ENCODE results near the gene ETFB.

Gene ETFB

DNA sequence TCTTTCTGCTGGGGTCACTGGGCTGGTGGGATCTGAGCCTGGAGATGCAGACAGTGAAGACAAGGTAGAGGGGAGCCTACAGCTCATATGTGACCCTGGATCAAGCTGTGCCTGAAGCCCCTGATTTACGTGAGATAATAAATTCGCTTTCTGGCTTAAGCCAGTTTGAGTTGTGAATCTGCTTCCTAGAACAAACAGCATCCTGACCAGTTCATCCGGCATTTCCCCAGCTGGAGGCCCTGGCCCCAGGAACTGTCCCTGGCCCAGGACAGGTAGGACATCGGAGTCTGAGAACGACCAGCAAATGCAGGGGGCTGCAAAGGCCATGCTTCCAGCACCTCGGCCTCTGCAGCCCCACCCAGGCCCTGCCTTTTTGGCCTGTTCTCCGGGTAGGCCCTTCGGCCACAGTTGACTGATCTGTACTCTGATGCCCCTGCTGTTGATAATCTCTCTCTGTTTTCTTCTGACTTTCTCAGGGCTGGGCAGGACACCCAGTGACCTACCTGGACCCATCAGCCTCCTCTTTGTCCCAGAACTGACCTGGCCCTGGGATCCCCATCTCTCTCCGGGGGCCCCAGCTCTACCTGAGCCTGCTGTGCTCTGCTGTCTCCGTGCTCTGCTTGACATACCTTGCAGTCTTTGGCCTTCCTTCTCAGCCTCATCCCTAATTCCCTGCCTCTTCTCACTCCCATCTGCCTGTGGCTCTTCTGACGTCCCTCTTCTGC is 14.8 kb downstream of the ETFB start:
- Histone ChIP-seq H3K4me1 (peaks cover 8% of the 10 kb centered on the region), H3K4me3 (no peak overlapping the region), H3K36me3 (replicated peaks) (peaks cover 38% of the 10 kb centered on the region), H3K9me3 (no peaks in the 10 kb centered on the region), H3K27me3 (ENCODE audit: low read depth) (no peaks in the 10 kb centered on the region)
- DNase-seq (ENCODE audit: low spot score in 2 of 2) = no peak
- in situ Hi-C loops (cut with MboI; ENCODE audit: low sequenced_read_pairs) = no loop called here

DNA sequence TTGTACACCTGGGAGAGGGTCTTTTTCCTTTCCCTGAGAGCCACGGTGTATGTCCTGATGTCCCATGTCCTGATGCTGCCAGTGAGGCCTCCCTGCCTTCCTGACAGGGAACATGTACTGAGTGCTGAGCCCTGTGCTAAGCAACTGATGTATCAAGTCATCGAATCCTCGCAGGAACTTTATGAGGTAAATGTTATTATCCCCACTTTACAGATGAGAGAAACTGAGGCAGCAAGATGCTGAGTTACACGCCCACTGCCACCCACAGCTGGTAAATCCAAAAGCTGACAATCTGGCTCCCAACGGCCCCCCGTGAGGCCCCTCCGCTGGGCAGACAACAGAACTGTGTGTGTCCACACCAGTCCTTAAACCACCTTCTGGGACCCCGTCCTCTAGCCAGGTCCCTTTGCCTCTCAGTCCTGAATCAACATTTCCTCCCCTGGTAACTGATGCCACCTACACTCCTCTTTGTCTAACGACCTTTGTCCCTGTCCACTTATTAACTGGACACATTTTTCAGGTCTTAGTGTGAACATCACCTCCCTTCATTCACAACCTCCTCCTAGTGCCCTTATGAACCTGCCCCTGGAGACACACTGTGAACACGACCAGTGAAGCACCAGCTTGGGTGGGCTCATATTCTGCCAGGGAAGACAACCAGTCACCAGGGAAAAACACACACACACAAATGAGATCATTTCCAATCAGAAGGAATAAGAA is 18.8 kb downstream of the ETFB start:
- Histone ChIP-seq H3K27me3 (ENCODE audit: low read depth) (no peaks in the 10 kb centered on the region), H3K4me3 (no peak overlapping the region), H3K4me1 (no peaks in the 10 kb centered on the region), H3K9me3 (no peaks in the 10 kb centered on the region), H3K36me3 (replicated peaks) (peaks cover 35% of the 10 kb centered on the region)
- in situ Hi-C loops (cut with MboI; ENCODE audit: low sequenced_read_pairs) = no loop called here
- DNase-seq (ENCODE audit: low spot score in 2 of 2) = no peak

GRCh38 chr19:51346742-51347141 is 19.4 kb downstream of the ETFB start:
- Histone ChIP-seq H3K9me3 (no peaks in the 10 kb centered on the region), H3K27me3 (ENCODE audit: low read depth) (no peaks in the 10 kb centered on the region), H3K36me3 (replicated peaks) (peaks cover 32% of the 10 kb centered on the region), H3K4me3 (no peak overlapping the region), H3K4me1 (no peaks in the 10 kb centered on the region)
- in situ Hi-C loops (cut with MboI; ENCODE audit: low sequenced_read_pairs) = no loop called here
- no peak for DNase-seq (ENCODE audit: low spot score in 2 of 2)

DNA sequence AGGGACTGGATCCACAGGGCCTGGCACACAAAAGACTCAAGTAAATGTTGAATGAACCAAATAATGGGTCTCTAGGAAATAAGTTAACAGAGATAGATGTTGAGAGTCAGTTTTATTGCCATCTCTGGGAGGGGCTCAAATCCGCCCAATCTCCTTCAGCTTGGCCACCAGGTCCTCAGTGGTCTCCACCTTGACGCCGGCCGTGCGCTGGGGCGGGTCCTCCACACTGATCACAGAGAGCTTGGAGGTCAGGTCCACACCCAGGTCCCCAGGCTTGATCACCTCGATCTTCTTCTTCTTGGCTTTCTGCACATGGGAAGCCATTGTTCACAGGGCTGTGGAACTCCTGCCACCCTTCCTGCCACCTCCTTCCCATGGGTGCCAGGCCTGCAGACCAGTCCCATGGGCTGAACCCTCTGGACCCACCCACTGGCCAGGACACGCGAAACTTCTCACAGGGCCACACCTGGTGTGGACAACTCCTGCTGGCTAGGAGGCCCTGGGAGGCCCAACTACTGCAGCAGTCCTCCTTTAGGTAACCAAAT is 21.0 kb downstream of the ETFB start:
- Histone ChIP-seq H3K4me3 (no peak overlapping the region), H3K36me3 (replicated peaks) (peaks cover 21% of the 10 kb centered on the region), H3K27me3 (ENCODE audit: low read depth) (no peaks in the 10 kb centered on the region), H3K4me1 (peaks cover 5% of the 10 kb centered on the region; the same call in 1 of the 2 replicates), H3K9me3 (no peaks in the 10 kb centered on the region)
- no peak for DNase-seq (ENCODE audit: low spot score in 2 of 2)
- in situ Hi-C loops (cut with MboI; ENCODE audit: low sequenced_read_pairs) = no loop called here

- H3K27me3 ChIP-seq (ENCODE audit: low read depth) = no peaks in the 10 kb centered on the region
- H3K4me1 ChIP-seq = peaks cover 8% of the 10 kb centered on the region
- DNase-seq (ENCODE audit: low spot score in 2 of 2) = no peak
- H3K9me3 ChIP-seq = no peaks in the 10 kb centered on the region
- H3K4me3 ChIP-seq = no peak overlapping the region
- in situ Hi-C loops (cut with MboI; ENCODE audit: low sequenced_read_pairs) = no loop called here
- H3K36me3 ChIP-seq (replicated peaks) = peaks cover 16% of the 10 kb centered on the region
Measured at GRCh38 chr19:51342631-51343569, 23.3 kb downstream of the ETFB start.

DNA sequence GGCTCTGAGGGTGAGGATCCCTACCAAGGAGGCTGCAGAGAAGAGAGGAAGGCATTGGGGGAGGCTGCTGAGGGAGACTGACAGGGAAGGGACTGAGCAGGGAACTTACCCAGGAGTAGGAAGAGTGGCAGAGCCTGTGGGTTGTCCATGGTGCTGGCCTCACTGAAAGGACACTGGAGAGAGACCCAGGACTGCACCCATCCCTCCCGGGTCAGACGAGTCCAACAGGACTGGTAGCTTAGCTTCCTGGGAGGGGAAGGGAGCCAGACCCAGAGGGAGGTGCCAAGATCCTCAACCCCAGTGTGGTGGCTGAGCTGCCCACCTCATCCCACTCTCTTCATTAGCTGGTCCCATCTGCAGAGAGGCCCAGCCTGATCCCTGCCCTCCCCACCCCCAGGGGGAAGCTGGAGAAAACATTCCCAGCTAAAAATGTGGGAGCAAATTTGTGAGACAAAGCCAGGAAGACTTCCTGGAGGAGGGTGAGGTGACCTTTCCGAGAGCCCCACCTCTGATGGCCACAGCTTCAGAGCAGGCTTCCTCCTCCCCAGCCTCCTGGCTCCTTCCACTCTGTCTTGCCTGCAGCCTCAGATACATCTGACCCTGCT is 24.1 kb downstream of the ETFB start, which contains the start of gene VSIG10L:
TSS of gene VSIG10L (minus strand) at position 164 of the 605 bp plus-strand sequence. CDS start at position 149, 15 bp downstream.
- in situ Hi-C loops (cut with MboI; ENCODE audit: low sequenced_read_pairs) = no loop called here
- H3K36me3 ChIP-seq (replicated peaks) = peaks cover 8% of the 10 kb centered on the region
- no peak within 1 kb of the TSS; the same call in 1 of the 2 replicates for H3K4me3 ChIP-seq
- no peaks in the 10 kb centered on the region for H3K9me3 ChIP-seq
- DNase-seq (ENCODE audit: low spot score in 2 of 2) = no peak
- H3K27me3 ChIP-seq (ENCODE audit: low read depth) = no peaks in the 10 kb centered on the region
- peaks cover 8% of the 10 kb centered on the region for H3K4me1 ChIP-seq

- Histone ChIP-seq H3K27me3 (ENCODE audit: low read depth) (no peaks in the 10 kb centered on the region), H3K36me3 (replicated peaks) (no peaks in the 10 kb centered on the region; the same call in 1 of the 2 replicates), H3K4me1 (peaks cover 8% of the 10 kb centered on the region), H3K9me3 (no peaks in the 10 kb centered on the region), H3K4me3 (peak overlapping the region; percentile 64; the same call in 1 of the 2 replicates)
- in situ Hi-C loops (cut with MboI; ENCODE audit: low sequenced_read_pairs) = no loop called here
- DNase-seq (ENCODE audit: low spot score in 2 of 2) = no peak
Measured at GRCh38 chr19:51341066-51341465, 25.1 kb downstream of the ETFB start.

GRCh38 chr19:51339687-51340656 is 26.2 kb downstream of the ETFB start:
- Histone ChIP-seq H3K36me3 (replicated peaks) (no peaks in the 10 kb centered on the region; the same call in 1 of the 2 replicates), H3K4me1 (peaks cover 8% of the 10 kb centered on the region), H3K27me3 (ENCODE audit: low read depth) (no peaks in the 10 kb centered on the region), H3K9me3 (no peaks in the 10 kb centered on the region), H3K4me3 (peak overlapping the region; percentile 64)
- DNase-seq (ENCODE audit: low spot score in 2 of 2) = peak; percentile 93 to 100
- in situ Hi-C loops (cut with MboI; ENCODE audit: low sequenced_read_pairs) = no loop called here

DNA sequence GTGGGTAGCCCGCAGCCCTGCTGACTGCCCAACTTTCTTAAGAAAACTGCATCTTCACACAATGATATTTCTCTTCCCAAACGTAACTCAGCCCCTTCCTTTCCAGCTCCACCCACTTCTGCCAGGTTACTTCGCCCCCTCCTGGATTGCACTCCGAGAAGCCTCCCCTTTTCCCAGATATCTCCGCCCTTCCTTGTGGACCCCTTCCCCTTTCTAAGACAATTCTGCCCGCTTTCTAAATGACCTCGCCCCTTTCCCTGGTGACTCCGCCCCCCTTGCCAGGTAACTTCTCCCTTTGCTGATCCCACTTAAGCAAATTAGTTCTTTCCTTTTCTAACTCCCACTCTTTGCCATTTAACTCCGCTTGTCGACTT is 26.9 kb downstream of the ETFB start:
- Histone ChIP-seq H3K4me1 (peaks cover 8% of the 10 kb centered on the region), H3K9me3 (no peaks in the 10 kb centered on the region), H3K27me3 (ENCODE audit: low read depth) (no peaks in the 10 kb centered on the region), H3K36me3 (replicated peaks) (no peaks in the 10 kb centered on the region), H3K4me3 (peak overlapping the region; percentile 64)
- peak; percentile 36 to 69 for DNase-seq (ENCODE audit: low spot score in 2 of 2)
- in situ Hi-C loops (cut with MboI; ENCODE audit: low sequenced_read_pairs) = no loop called here

GRCh38 chr19:51338563-51339312 is 27.4 kb downstream of the ETFB start:
- in situ Hi-C loops (cut with MboI; ENCODE audit: low sequenced_read_pairs) = no loop called here
- Histone ChIP-seq H3K9me3 (no peaks in the 10 kb centered on the region), H3K27me3 (ENCODE audit: low read depth) (no peaks in the 10 kb centered on the region), H3K4me3 (peak overlapping the region; percentile 64), H3K36me3 (replicated peaks) (no peaks in the 10 kb centered on the region), H3K4me1 (peaks cover 8% of the 10 kb centered on the region)
- peak; percentile 65 to 92 for DNase-seq (ENCODE audit: low spot score in 2 of 2)

DNA sequence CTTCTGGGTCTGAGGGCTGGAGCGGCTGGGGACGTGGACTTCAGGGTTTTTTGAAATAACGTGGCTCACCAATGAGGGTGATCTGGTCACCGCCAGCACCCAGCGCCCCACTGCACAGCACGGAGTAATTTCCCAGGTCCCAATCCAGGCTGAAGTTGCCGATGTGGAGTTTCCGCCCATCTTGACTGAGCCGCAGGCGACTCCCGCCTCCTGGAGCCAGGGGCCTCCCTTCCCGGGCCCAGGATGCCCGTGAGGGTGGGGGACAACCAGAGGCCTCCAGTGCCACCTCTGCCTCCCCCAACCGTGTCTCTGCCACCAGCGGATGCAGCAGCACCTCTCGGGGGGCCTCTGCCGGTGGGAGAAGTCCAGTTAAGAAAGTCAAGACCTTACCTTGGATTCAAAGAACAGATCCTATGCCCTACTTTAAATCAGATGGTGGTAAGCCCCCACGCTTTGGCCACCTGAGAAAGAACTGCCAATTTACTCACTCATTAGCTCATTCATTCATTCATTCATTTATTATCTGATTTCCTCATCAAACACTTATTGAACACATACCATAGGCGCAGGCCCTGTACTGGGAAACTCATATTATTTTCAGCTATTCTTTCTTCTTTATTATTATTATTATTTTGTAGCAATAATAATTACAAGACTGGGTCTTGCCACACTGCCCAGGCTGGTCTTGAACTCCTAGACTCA is 28.2 kb downstream of the ETFB start:
- no peaks in the 10 kb centered on the region for H3K9me3 ChIP-seq
- no peaks in the 10 kb centered on the region for H3K36me3 ChIP-seq (replicated peaks)
- in situ Hi-C loops (cut with MboI; ENCODE audit: low sequenced_read_pairs) = no loop called here
- H3K4me3 ChIP-seq = no peak overlapping the region; the same call in 1 of the 2 replicates
- peaks cover 8% of the 10 kb centered on the region for H3K4me1 ChIP-seq
- no peaks in the 10 kb centered on the region for H3K27me3 ChIP-seq (ENCODE audit: low read depth)
- DNase-seq (ENCODE audit: low spot score in 2 of 2) = no peak

All from HAP-1 (cell line).